HepG2 (cell line): Measurements from ENCODE around the gene ANTXR1. TPM values are rescaled to one million over a fixed set of nuclear protein-coding genes. Genes with fewer than 3 reads are reported as not detected.

ENCODE experiments used
- HOMEZ ChIP-seq: IDR thresholded peaks from 2 replicates; pipeline ENCODE4 v1.6.1; 2016; ENCODE audit warnings: low read depth
- HOXA3 ChIP-seq: sonication (generic); formaldehyde crosslinking; IDR thresholded peaks from 2 replicates; pipeline ENCODE4 v1.5.0; 2020; ENCODE audit warnings: missing genetic modification reagents
- IRF9 ChIP-seq: sonication (generic); formaldehyde crosslinking; IDR thresholded peaks from 2 replicates; pipeline ENCODE4 v1.8.0; 2022; ENCODE audit warnings: missing genetic modification reagents, mild to moderate bottlenecking, borderline replicate concordance
- KDM5B ChIP-seq: sonication (generic); formaldehyde crosslinking; IDR thresholded peaks from 2 replicates; pipeline ENCODE4 v1.4.0; 2020; ENCODE audit warnings: missing genetic modification reagents, mild to moderate bottlenecking, borderline replicate concordance
- LCORL ChIP-seq, 2 experiments: fragments of 450-650 bp in 1 of 2; sonication (generic) in 1 of 2; formaldehyde crosslinking in 1 of 2; IDR thresholded peaks; 2 replicates each; pipeline versions ENCODE4 v1.5.0 to v1.6.1; 2017 to 2020; ENCODE audit warnings: antibody characterized with exemption in 1 of 2, missing genetic modification reagents in 1 of 2
- MLXIP ChIP-seq: sonication (generic); formaldehyde crosslinking; IDR thresholded peaks from 2 replicates; pipeline ENCODE4 v1.9.0; 2021; ENCODE audit warnings: missing genetic modification reagents, borderline replicate concordance
- NFE2L2 ChIP-seq: fragments of 150-350 bp; IDR thresholded peaks from 2 replicates; pipeline ENCODE4 v1.6.1; 2014; ENCODE audit warnings: low read length
- PITX1 ChIP-seq: sonication (generic); formaldehyde crosslinking; IDR thresholded peaks from 2 replicates; pipeline ENCODE4 v1.5.1; 2020; ENCODE audit warnings: mild to moderate bottlenecking, missing genetic modification reagents
- POLR2AphosphoS5 ChIP-seq: IDR thresholded peaks from 2 replicates; pipeline ENCODE4 v1.6.1; 2012; ENCODE audit warnings: low read depth, low read length
- RAD51 ChIP-seq: fragments of 450-650 bp; IDR thresholded peaks from 2 replicates; pipeline ENCODE4 v1.6.1; 2016; ENCODE audit warnings: borderline replicate concordance
- THAP7 ChIP-seq: sonication (generic); formaldehyde crosslinking; IDR thresholded peaks from 2 replicates; pipeline ENCODE4 v1.8.1; 2023; ENCODE audit warnings: mild to moderate bottlenecking, missing genetic modification reagents
- TOPORS ChIP-seq: sonication (generic); formaldehyde crosslinking; IDR thresholded peaks from 2 replicates; pipeline ENCODE4 v1.8.0; 2023; ENCODE audit warnings: mild to moderate bottlenecking, missing genetic modification reagents
- ZBTB14 ChIP-seq: sonication (generic); formaldehyde crosslinking; IDR thresholded peaks from 2 replicates; pipeline ENCODE4 v1.4.0; 2020; ENCODE audit warnings: missing genetic modification reagents
- ZBTB7A ChIP-seq: sonication (generic); formaldehyde crosslinking; IDR thresholded peaks from 2 replicates; pipeline ENCODE4 v1.8.0; 2022; ENCODE audit warnings: mild to moderate bottlenecking, missing genetic modification reagents
- ZKSCAN5 ChIP-seq: sonication (generic); formaldehyde crosslinking; IDR thresholded peaks from 2 replicates; pipeline ENCODE4 v1.5.1; 2020; ENCODE audit warnings: mild to moderate bottlenecking, missing genetic modification reagents
- ZNF20 ChIP-seq: sonication (generic); formaldehyde crosslinking; IDR thresholded peaks from 2 replicates; pipeline ENCODE4 v1.4.0; 2020; ENCODE audit warnings: mild to moderate bottlenecking, moderate library complexity, missing genetic modification reagents
- ZNF331 ChIP-seq: sonication (generic); formaldehyde crosslinking; IDR thresholded peaks from 2 replicates; pipeline ENCODE4 v1.4.0; 2020; ENCODE audit warnings: missing genetic modification reagents
- polyA plus RNA-seq, 8 experiments: library from polyadenylated mRNA; depleted of rRNA in 3 of 8; stranded (reverse) in 7 of 8; unstranded in 1 of 8; fragments of >200 nt; fragmentation: Illumina TruSeq in 4 of 8; extraction: Trizol in 4 of 8; gene quantifications; 2 replicates each; pipeline versions ENCODE4 v1.2.1 to v1.2.3, GENCODE V29; 2011 to 2016; ENCODE audit warnings: low read depth in 4 of 8, missing spikeins in 1 of 8, mixed read lengths in 1 of 8; ENCODE audit not compliant: insufficient read depth in 1 of 8
- total RNA-seq, 5 experiments: library from RNA; depleted of rRNA; stranded (reverse); fragments of >200 nt; fragmentation: Illumina TruSeq; extraction: Trizol; gene quantifications; 2 replicates each; pipeline ENCODE4 v1.2.3, GENCODE V29; 2016; ENCODE audit warnings: low read depth in 1 of 5
- TF ChIP-seq, protein P1 (sequence below): sonication (generic); formaldehyde crosslinking; IDR thresholded peaks from 2 replicates; pipeline ENCODE4 v1.5.0; 2020; ENCODE audit warnings: missing genetic modification reagents
- TF ChIP-seq, protein P2 (sequence below): IDR thresholded peaks from 2 replicates; pipeline ENCODE4 v1.6.1; 2012; ENCODE audit warnings: inconsistent platforms

ANTXR1 gene
- total and polyA plus RNA-seq, 2 of the 13 experiments (the other 11 are each of a cell fraction or from before 2014, with no cell fraction given): 4.5 to 12.7 TPM

DNA sequence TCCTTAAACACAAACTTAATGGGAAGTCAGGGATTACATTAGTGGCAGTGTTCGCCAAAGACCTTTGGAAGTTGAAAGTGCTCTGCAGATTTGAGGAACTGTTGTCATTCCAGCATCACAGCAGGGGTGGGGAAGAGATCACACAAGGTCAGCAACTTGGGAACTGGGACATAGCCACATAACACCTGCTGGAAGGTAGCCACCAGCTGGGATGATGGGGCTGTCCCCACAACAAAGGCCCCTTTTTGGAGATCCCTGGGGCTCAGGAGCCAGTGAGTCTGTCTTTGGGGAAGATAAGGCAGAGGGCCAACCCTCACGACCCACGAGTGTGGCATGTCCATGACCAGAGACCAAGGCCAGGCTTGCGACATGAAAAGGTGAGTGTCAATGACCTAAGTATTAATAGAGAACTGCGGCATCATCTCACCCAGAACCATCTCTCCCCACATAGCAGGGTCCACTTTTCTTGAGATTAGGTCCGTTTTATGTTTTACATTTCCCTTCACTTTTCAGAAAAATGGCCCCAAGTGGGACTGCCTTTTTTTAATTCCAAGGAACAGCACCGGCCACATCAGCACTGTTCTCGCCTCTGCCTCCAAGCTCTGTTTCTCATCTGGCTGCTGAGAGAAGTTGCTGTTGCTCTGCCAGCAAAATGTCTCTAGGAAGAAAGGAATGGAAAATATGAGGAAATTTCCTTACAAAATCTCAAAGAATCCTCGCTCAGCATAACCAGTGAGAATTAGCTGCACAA, 267.1 kb downstream of the ANTXR1 start (continued):
- TF ChIP-seq MLXIP (CRISPR knock-in tag) (peak; percentile 54; the same call in 1 of the 2 replicates), IRF9 (CRISPR knock-in tag) (peak; percentile 48; the same call in 1 of the 2 replicates), RAD51 (no peak), HOXA3 (peak; percentile 62; the same call in 1 of the 2 replicates), LCORL (IDR thresholded peaks at IDR 0.05) (0 out of 2 replicates have a peak, but pooled peaks have one; percentile 37), LCORL (CRISPR knock-in tag; IDR thresholded peaks at IDR 0.05) (no peak), KDM5B (CRISPR knock-in tag) (peak; percentile 37; the same call in 1 of the 2 replicates), NFE2L2 (0 out of 2 replicates have a peak, but pooled peaks have one; percentile 30), PITX1 (CRISPR knock-in tag) (peak; percentile 57; the same call in 1 of the 2 replicates), ZNF331 (CRISPR knock-in tag) (peak; percentile 66), TOPORS (CRISPR knock-in tag) (peak; percentile 27; the same call in 1 of the 2 replicates), POLR2AphosphoS5 (no peak), ZKSCAN5 (no peak), THAP7 (CRISPR knock-in tag) (no peak), ZNF20 (CRISPR knock-in tag) (no peak), HOMEZ (no peak), ZBTB7A (no peak), ZBTB14 (no peak)
- TF ChIP-seq, protein P1, sequence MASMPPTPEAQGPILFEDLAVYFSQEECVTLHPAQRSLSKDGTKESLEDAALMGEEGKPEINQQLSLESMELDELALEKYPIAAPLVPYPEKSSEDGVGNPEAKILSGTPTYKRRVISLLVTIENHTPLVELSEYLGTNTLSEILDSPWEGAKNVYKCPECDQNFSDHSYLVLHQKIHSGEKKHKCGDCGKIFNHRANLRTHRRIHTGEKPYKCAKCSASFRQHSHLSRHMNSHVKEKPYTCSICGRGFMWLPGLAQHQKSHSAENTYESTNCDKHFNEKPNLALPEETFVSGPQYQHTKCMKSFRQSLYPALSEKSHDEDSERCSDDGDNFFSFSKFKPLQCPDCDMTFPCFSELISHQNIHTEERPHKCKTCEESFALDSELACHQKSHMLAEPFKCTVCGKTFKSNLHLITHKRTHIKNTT (CRISPR knock-in tag): no peak
- TF ChIP-seq, protein P2, sequence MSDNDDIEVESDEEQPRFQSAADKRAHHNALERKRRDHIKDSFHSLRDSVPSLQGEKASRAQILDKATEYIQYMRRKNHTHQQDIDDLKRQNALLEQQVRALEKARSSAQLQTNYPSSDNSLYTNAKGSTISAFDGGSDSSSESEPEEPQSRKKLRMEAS: 0 out of 2 replicates have a peak, but pooled peaks have one; percentile 10
